ENCODE data around the gene EPHA1.

DNA sequence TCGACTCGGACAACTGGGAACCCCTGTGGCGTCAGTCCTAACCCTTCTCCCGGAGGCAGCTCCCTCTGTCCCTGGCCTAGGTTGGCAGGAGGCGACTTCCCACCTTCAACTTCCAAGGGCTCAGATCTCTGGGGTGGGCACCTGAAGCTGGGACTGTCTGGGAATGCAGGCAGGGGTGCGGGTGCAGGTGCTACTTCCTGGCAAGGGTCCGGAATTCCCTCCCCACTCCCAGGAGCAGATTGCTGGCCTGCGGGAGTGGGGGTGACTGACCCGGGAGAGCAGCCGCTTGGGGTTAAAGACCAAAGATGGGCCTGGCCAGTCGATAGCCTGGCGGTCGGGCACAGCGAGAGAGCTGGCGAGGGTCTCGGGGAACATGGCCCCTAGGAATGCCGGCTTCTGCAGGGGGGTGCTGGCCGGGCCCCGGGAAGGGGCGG lies 387 bp downstream of the EPHA1 start:
- TF ChIP-seq POLR2A (IDR thresholded peaks at IDR 0.05) = no peak
- TF ChIP-seq, protein P1, sequence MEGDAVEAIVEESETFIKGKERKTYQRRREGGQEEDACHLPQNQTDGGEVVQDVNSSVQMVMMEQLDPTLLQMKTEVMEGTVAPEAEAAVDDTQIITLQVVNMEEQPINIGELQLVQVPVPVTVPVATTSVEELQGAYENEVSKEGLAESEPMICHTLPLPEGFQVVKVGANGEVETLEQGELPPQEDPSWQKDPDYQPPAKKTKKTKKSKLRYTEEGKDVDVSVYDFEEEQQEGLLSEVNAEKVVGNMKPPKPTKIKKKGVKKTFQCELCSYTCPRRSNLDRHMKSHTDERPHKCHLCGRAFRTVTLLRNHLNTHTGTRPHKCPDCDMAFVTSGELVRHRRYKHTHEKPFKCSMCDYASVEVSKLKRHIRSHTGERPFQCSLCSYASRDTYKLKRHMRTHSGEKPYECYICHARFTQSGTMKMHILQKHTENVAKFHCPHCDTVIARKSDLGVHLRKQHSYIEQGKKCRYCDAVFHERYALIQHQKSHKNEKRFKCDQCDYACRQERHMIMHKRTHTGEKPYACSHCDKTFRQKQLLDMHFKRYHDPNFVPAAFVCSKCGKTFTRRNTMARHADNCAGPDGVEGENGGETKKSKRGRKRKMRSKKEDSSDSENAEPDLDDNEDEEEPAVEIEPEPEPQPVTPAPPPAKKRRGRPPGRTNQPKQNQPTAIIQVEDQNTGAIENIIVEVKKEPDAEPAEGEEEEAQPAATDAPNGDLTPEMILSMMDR (IDR thresholded peaks at IDR 0.05) = no peak

Measured in body of pancreas (tissue), 4 donors.